ENCODE measurements around the gene PRB3.

PRB3 gene

GRCh38 chr12:11269607-11270006 is at the start of gene PRB3:
TSS of gene PRB3 (minus strand) at chr12:11269707. CDS start at chr12:11269669, 38 bp downstream.
- in situ Hi-C loops (cut with MboI; ENCODE audit: low pct_unique_long_range_greater_than_20kb, low sequenced_read_pairs, unreplicated experiment), result no loop called here
- TF ChIP-seq CTCF (IDR thresholded peaks at IDR 0.05; ENCODE audit: extremely low read depth, insufficient read depth, missing control alignments), result no peak
- no peak for DNase-seq (ENCODE audit: low spot score)

- no peak for TF ChIP-seq CTCF (IDR thresholded peaks at IDR 0.05; ENCODE audit: extremely low read depth, insufficient read depth, missing control alignments)
- in situ Hi-C loops (cut with MboI; ENCODE audit: low pct_unique_long_range_greater_than_20kb, low sequenced_read_pairs, unreplicated experiment), result no loop called here
- DNase-seq (ENCODE audit: low spot score), result no peak
These were observed 40.8 kb upstream of the PRB3 start, which contains the start of gene PRB4 for GRCh38 chr12:11310336-11310735. TSS of gene PRB4 (minus strand) at chr12:11310436. CDS start at chr12:11310398, 38 bp downstream.

- in situ Hi-C loops (cut with MboI; ENCODE audit: low pct_unique_long_range_greater_than_20kb, low sequenced_read_pairs, unreplicated experiment), result no loop called here
- no peak for TF ChIP-seq CTCF (IDR thresholded peaks at IDR 0.05; ENCODE audit: extremely low read depth, insufficient read depth, missing control alignments)
- no peak for DNase-seq (ENCODE audit: low spot score)
These were observed 37.6 kb upstream of the PRB3 start for GRCh38 chr12:11307143-11307542.

GRCh38 chr12:11273449-11273848 is 3.9 kb upstream of the PRB3 start:
- in situ Hi-C loops (cut with MboI; ENCODE audit: low pct_unique_long_range_greater_than_20kb, low sequenced_read_pairs, unreplicated experiment), result no loop called here
- TF ChIP-seq CTCF (IDR thresholded peaks at IDR 0.05; ENCODE audit: extremely low read depth, insufficient read depth, missing control alignments), result no peak
- no peak for DNase-seq (ENCODE audit: low spot score)

GRCh38 chr12:11264501-11264900 is 5.0 kb downstream of the PRB3 start:
- in situ Hi-C loops (cut with MboI; ENCODE audit: low pct_unique_long_range_greater_than_20kb, low sequenced_read_pairs, unreplicated experiment), result no loop called here
- TF ChIP-seq CTCF (IDR thresholded peaks at IDR 0.05; ENCODE audit: extremely low read depth, insufficient read depth, missing control alignments), result no peak
- DNase-seq (ENCODE audit: low spot score), result no peak

GRCh38 chr12:11246489-11246888 is 23.0 kb downstream of the PRB3 start:
- no peak for TF ChIP-seq CTCF (IDR thresholded peaks at IDR 0.05; ENCODE audit: extremely low read depth, insufficient read depth, missing control alignments)
- in situ Hi-C loops (cut with MboI; ENCODE audit: low pct_unique_long_range_greater_than_20kb, low sequenced_read_pairs, unreplicated experiment), result no loop called here
- DNase-seq (ENCODE audit: low spot score), result no peak

- no peak for DNase-seq (ENCODE audit: low spot score)
- in situ Hi-C loops (cut with MboI; ENCODE audit: low pct_unique_long_range_greater_than_20kb, low sequenced_read_pairs, unreplicated experiment), result no loop called here
- TF ChIP-seq CTCF (IDR thresholded peaks at IDR 0.05; ENCODE audit: extremely low read depth, insufficient read depth, missing control alignments), result no peak
These were observed 26.9 kb downstream of the PRB3 start for GRCh38 chr12:11242656-11243055.

Data from GM13977 (cell line).